NCI-H1694 treated with DMSO at 0.1 percent for 48 hours (cell line): ENCODE measurements around the gene SUSD2.
"Not testable (repeated sequence)": the region's sequence is repeated elsewhere in the genome, so short reads cannot be mapped to it uniquely, and the experiment has no call there.

Experiments used
- DNase-seq: peaks from one replicate; lab custom pipeline; 2025; lab: John Stamatoyannopoulos, UW

The SUSD2 gene

DNA sequence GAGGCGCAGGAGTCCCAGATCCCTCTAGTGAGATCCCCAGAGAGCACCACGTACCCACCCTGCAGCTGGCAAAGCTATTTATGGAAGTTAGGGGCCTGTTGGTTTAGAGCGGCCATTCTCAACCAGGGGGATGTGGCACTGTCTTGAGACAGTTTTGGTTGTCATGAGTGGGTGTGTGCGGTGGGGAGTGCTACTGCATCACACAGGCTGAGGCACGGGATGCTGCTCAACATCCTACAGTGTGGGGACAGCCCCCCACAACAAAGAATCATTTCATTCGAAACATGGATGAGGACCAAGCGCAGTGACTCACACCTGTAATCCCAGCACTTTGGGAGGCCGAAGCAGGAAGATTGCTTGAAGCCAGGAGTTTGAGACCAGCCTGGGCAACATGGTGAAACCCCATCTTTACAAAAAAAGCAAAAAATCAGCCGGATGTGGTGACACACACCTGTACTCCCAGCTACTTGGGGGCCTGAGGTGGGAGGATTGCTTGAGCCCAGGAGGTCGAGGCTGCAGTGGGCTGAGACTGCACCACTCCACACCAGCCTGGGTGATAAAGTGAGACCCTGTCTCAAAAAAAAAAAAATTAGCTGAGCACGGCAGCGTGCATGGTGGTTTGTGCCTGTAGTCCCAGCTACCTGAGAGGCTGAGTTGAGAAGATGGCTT is 35.4 kb downstream of the SUSD2 start:
- no peak for DNase-seq

DNA sequence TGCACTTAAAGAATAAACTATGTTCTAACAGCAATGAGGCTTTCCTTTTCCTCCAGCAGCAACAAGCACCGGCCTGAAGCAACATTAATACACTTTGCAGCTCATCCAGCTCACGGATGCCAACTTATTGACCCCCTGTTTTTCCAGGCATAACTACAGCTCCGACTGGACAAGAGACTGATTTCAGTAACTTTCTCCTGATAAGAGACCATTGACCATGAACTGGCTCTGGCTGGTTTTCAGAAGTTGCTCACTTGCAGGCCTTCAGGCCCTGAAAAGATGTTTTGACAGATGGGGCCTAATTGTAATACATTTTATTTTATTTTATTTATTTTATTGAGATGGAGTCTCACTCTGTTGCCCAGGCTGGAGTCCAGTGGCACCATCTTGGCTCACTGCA is 36.1 kb downstream of the SUSD2 start:
- no peak for DNase-seq

DNA sequence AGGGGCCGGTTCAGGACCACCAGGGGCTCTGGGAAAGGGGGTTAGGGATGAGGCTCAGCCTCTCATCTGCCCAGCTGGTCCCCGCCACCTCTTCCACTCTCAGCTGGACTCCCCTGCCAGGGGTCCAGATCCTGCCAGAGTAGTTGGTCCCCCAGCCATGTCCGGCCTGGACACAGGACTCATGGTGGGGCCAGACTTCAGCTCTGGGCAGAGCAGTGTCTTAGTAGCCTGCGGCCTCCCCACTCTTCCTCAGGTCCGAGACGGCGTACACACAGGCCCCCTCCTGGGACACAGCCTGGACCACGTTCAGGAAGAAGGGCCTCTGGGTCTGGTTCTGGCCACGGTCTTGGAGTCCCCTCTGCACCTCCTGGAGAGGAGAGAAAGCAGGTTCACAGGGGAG is 38.5 kb downstream of the SUSD2 start:
- DNase-seq = no peak

DNA sequence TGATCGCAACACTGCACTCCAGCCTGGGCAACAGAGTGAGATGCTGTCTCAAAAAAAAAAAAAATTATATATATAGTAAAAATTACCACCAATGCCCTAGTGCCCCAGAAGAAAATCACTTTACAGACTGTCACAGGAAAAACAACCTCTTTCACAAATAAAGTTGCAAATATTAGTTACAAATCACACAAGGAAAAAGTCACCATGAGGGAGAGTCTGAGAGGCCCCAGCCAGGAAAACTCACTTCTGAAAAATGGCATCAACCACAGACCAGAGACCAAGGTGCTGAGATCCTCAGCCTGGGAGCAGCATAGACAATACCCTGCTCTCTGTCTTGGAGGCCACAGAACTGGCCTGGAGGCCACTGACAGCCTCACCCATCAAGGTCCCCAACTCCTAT is 43.2 kb downstream of the SUSD2 start:
- no peak for DNase-seq

DNA sequence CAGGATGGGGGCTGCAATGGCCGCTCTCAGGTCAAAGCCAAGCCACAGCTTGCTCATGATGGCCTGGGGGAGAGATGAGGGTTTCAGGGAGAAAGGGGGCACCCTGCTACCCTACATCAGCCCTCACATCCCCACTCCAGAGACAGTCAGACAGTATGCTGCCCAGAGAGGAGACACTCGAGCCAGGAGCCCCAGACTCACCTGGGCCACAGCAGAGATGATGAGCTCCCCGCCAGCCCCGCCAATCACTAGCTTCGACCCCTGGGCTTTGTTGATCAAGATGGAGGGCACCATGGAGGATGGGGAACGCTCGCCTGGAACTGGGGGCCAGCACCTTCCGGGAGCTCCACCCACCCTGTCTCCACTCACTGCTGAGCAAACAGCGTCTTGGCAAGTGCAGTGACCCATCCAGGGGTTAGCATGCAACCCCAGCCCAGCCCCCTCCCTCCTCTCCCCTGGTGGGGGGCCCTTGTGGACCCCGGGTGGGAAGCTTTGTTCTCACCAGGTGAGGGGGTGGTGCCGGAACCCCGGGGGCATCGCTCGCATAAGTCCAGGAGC is 43.8 kb downstream of the SUSD2 start:
- no peak for DNase-seq

DNA sequence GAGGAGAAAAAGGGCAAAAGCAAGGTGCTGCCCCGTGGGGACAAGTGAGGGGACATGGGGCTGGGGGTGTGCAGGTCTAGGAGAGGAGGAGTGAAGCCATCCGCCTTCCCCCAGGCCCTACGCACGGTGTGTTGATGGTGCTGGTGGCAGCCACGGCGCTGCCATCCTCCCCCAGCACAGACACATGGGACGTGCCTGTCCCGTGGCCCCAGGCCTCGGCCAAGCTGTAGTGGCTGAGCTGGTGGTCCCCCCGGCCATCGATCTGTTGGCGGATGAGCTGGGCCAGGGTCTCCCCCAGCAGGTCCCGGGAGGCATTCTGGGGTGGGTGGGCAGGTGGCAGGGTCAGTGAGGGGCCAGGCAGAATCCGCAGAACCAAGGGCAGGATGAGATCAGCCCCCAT is 44.7 kb downstream of the SUSD2 start:
- DNase-seq = no peak

DNA sequence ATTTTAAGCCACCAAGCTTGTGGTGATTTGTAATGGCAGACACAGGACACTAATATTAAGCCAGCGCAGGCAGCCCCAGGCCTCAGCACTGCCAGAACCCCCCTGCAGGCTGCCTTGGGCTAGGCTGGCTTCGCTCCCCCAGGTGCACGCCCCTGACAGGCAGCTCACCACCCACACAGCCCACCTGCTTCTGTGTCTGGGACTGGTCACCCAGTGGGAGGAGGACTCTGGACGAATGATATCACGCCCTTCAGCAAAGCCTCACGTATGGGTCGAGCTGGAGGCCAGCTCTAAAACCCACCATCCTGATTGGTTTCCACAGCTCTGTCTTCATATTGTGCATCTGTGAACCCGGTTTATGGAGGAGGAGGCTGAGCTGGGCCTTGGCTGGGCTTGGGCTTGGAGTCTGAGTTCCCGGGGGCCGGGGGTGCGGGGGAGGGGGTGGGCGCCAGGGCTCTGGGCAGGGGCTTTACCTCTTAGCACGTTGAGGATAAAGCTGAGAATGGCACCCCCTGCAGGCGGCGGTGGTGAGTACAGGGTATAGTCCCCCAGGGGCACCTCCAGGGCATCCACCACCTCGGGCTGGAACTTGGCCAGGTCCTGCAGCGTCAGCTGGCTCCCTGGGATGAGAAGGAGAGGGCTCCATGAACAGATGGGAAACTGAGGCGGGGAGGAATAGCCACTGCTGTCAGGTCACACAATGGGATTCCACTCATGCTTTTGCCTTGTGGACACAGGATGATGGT is 49.8 kb downstream of the SUSD2 start:
- DNase-seq = peak; percentile 7

DNA sequence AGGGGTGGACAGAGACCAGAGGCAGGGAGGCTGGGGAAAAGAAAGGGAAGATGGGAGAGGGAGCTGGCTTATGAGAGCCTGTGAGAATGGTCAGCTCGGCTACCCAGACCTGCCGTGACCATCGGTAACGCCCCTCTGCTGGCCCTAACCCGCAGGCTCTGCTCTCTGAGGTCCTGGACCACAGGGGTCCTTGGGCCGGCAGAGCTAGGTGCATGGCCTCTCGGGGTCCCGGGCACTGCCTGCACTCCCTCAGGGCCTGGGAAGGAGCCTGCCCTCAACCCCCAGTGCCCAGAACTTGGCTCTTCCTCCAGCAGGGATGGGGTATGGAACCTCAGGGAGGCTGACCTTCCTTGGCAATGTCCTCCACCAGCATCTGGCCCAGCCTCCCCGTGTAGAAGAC is 50.4 kb downstream of the SUSD2 start:
- no peak for DNase-seq

DNA sequence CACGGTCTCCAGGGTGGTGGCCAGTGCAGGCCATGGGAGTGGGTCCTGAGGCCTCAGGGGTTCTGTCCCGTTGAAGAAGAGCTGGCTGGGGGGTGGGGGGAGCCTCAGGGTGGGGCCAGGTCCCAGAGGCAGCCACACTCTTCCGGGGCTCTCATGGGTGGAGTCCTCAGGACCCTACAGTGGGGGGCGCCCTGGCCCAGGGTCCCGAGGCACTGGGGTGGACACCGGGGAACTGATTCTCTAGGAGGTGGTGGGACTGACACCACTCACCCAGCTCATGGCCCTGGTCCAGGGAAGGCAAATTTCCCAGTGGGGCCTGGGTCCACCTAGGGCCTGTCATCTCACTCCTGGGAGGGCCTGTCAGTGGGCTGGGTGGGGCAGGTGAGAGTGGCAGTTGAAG is 50.8 kb downstream of the SUSD2 start:
- no peak for DNase-seq

DNA sequence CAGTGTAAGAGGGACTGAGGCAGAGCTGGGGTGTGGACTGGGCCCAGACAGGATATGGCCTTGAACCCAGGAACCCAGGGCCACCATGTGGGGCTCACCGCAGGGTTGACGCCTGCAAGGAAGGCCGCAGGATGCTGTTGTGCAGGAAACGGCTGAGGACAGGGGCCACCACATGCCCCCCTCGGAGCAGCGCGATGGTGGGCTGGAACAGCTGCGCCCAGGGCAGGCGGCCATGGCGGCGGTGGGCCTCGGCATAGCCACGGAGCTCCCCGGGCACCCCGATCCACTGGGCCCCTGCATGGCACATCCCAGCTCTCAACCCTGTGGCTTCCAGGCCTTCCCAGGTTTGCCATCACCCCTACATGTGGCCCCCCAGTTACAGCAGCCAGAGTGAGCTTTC is 51.4 kb downstream of the SUSD2 start:
- DNase-seq = no peak

DNA sequence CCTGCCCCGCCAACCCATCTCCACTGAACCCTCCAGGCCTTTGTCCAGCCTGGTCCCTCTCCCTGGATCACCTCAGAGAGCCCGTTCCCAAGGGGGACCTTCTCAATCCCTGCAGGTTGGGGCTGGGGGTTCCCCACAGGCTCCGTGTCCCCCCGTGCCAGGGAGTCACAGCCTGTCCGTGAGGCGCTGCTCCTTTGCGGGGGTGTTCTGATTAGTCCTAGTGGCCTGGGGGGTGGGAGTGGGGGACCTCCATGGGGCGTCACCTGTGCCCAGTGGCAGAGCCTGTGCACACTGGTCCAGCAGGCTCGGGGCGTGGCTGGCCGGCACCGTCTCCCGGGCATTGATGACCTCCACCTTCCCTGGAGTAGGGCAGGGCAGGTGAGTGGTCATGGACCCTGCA is 51.9 kb downstream of the SUSD2 start:
- DNase-seq = no peak

DNA sequence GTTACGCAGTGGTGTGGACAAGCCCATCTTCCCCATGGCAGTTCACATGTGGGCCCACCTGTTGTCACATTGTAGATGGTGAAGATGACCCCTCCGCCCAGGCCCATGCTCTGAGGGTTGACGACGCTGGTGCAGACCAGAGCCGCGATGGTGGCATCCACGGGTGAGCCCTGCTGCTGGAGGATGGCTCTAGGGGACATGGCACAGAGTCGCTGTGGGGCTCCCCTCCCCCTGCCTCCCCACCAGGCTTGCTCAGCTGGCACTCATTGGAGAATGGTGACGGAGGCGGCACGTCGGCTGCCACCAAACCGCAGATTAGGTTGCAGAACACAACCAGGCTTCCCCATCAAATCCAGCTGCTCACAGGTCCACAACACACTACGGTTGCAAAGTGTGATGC is 52.5 kb downstream of the SUSD2 start:
- no peak for DNase-seq

DNA sequence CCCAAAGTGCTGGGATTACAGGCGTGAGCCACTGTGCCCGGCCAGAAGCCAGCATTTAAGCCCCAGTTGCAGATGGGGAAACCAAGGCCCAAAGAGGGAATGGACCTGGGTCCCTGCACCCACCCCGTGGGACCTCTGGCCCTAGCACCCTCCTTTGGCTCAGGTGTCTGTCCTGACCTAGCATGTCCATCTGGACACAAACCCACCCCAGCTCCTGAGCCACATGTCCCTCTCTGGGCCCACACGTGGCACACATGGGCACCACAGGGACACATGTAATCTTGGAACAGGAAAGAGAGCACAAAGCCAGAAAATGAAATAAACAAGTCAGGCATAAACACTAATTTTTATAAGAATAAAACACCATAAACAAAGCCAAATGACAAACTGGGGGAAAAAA is 54.0 kb downstream of the SUSD2 start:
- no peak for DNase-seq

DNA sequence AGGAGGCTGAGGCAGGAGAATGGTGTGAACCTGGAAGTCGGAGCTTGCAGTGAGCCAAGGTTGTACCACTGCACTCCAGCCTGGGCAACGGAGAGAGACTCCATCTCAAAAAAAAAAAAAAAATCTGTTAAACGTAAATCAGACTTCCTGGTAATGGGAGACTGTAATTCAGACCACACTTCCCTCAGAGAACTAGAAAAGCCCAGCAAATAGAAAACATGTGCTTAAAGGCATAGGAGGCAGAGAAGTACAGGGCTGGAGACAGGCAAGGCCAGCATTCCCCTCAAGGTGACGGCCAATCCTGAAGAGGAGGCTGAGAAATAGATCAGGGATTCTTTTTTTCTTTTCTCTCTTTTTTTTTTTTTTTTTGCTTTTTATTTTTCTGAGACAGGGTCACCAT is 55.4 kb downstream of the SUSD2 start:
- no peak for DNase-seq

DNA sequence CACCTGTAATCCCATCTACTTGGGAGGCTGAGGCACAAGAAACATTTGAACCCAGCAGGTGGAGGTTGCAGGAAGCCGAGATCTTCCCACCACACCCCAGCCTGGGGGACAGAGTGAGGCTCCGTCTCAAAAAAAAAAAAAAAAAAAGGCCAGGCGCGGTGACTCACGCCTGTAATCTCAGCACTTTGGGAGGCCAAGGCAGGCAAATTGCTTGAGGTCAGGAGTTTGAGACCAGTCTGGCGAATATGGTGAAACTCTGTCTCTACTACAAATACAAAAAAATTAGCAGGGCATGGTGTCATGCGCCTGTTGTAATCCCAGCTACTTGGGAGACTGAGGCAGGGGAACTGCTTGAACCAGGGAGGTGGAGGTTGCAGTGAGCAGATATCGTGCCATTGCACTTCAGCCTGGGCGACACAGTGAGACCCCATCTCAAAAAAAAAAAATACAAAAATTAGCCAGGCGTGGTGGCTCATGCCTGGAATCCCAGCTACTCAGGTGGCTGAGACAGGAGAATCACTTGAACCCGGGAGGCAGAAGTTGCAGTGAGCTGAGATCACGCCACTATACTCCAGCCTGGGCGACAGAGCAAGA is 56.9 kb downstream of the SUSD2 start:
- DNase-seq = not testable (repeated sequence)
